PC-9 (cell line): ENCODE measurements around the gene COL6A1. TPM values are rescaled to one million over a fixed set of nuclear protein-coding genes. Genes with fewer than 3 reads are reported as not detected.

Experiments used
- BruUV-seq: library from RNA; stranded (reverse); fragments of 400-500 nt; replicated peaks from 2 replicates; lab custom pipeline; 2021; lab: Mats Ljungman, UMichigan
- CTCF ChIA-PET: fragments of 300-600 bp; sonication (Branson Sonifier 250); formaldehyde crosslinking; loops from one replicate; lab custom pipeline; 2022; ENCODE audit warnings: antibody characterized with exemption; lab: Charles Lee
- POLR2A ChIA-PET: fragments of 300-600 bp; sonication (Branson Sonifier 250); formaldehyde crosslinking; loops from one replicate; lab custom pipeline; 2022; ENCODE audit warnings: antibody characterized with exemption; ENCODE audit not compliant: unreplicated experiment; lab: Charles Lee
- DNase-seq, 2 experiments: peaks; one replicate each; pipeline versions ENCODE4 v3.0.0 to v3.0.0-alpha.2; 2015 to 2022; ENCODE audit warnings: mixed read lengths in 1 of 2
- H2AFZ ChIP-seq: fragments of 200-600 bp; sonication (generic); 2 replicates; pipeline ENCODE4 v1.8.1; 2017; ENCODE audit warnings: antibody characterized with exemption
- H3F3A ChIP-seq: fragments of 200-600 bp; sonication (generic); 2 replicates; pipeline ENCODE4 v1.8.1; 2017; ENCODE audit warnings: antibody characterized with exemption, mild to moderate bottlenecking, low read depth; ENCODE audit not compliant: insufficient read depth
- H3K27ac ChIP-seq: fragments of 200-600 bp; sonication (generic); 2 replicates; pipeline ENCODE4 v1.6.1; 2016; ENCODE audit warnings: mixed run types
- H3K27me3 ChIP-seq: fragments of 200-600 bp; sonication (generic); 2 replicates; pipeline ENCODE4 v1.6.1; 2016; ENCODE audit warnings: low read depth, mixed run types; ENCODE audit not compliant: insufficient read depth
- H3K36me3 ChIP-seq: fragments of 200-600 bp; sonication (generic); 2 replicates; pipeline ENCODE4 v1.6.1; 2016; ENCODE audit warnings: low read depth, mixed run types
- H3K4me1 ChIP-seq: fragments of 200-600 bp; sonication (generic); replicated peaks from 2 replicates; pipeline ENCODE4 v1.6.1; 2016; ENCODE audit warnings: mixed run types; ENCODE audit not compliant: insufficient read depth
- H3K4me2 ChIP-seq: fragments of 200-600 bp; sonication (generic); 2 replicates; pipeline ENCODE4 v1.6.1; 2017; ENCODE audit warnings: mixed run types
- H3K4me3 ChIP-seq: fragments of 200-600 bp; sonication (generic); 2 replicates; pipeline ENCODE4 v1.6.1; 2016; ENCODE audit warnings: mixed run types
- H3K79me2 ChIP-seq: fragments of 200-600 bp; sonication (generic); 2 replicates; pipeline ENCODE4 v1.6.1; 2017; ENCODE audit warnings: low read depth, mixed run types
- H3K9me2 ChIP-seq: fragments of 200-600 bp; sonication (generic); 2 replicates; pipeline ENCODE4 v1.8.1; 2017; ENCODE audit warnings: mild to moderate bottlenecking; ENCODE audit not compliant: insufficient read depth
- H3K9me3 ChIP-seq: fragments of 200-600 bp; sonication (generic); 2 replicates; pipeline ENCODE4 v1.8.1; 2016; ENCODE audit warnings: low read depth; ENCODE audit not compliant: insufficient read depth
- H4K20me1 ChIP-seq: fragments of 200-600 bp; sonication (generic); 2 replicates; pipeline ENCODE4 v1.8.1; 2017; ENCODE audit not compliant: insufficient read depth
- EZH2 ChIP-seq: fragments of 200-600 bp; sonication (generic); IDR thresholded peaks from 2 replicates; pipeline ENCODE4 v1.8.0; 2017; ENCODE audit warnings: antibody characterized with exemption, low read depth
- intact Hi-C: fragments of 100-400 bp; cut with micrococcal nuclease; formaldehyde crosslinking; loops from one replicate; pipeline ENCODE4 v1.10.0; 2022; ENCODE audit not compliant: unreplicated experiment
- total RNA-seq: library from RNA; stranded (reverse); gene quantifications from 2 replicates; pipeline ENCODE4 v1.2.3, GENCODE V29; 2021
- TF ChIP-seq, protein P1 (sequence below): fragments of 200-600 bp; sonication (generic); conservative IDR thresholded peaks from 2 replicates; pipeline ENCODE4 v1.6.1; 2017; ENCODE audit warnings: mixed run types, antibody characterized with exemption, mild to moderate bottlenecking, moderate library complexity

The COL6A1 gene
- total RNA-seq, 1 experiment from 2014 or later = 43.1 TPM

GRCh38 chr21:45997495-45998275, 16.1 kb downstream of the COL6A1 start:
- TF ChIP-seq, protein P1, sequence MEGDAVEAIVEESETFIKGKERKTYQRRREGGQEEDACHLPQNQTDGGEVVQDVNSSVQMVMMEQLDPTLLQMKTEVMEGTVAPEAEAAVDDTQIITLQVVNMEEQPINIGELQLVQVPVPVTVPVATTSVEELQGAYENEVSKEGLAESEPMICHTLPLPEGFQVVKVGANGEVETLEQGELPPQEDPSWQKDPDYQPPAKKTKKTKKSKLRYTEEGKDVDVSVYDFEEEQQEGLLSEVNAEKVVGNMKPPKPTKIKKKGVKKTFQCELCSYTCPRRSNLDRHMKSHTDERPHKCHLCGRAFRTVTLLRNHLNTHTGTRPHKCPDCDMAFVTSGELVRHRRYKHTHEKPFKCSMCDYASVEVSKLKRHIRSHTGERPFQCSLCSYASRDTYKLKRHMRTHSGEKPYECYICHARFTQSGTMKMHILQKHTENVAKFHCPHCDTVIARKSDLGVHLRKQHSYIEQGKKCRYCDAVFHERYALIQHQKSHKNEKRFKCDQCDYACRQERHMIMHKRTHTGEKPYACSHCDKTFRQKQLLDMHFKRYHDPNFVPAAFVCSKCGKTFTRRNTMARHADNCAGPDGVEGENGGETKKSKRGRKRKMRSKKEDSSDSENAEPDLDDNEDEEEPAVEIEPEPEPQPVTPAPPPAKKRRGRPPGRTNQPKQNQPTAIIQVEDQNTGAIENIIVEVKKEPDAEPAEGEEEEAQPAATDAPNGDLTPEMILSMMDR = no peak
- TF ChIP-seq EZH2 = no peak
- Histone ChIP-seq H3F3A (no peaks in the 10 kb centered on the region), H3K4me3 (no peak overlapping the region), H2AFZ (no peak overlapping the region), H3K79me2 (no peaks in the 10 kb centered on the region), H3K36me3 (no peaks in the 10 kb centered on the region), H3K9me2 (no peaks in the 10 kb centered on the region), H3K4me2 (no peak overlapping the region), H3K9me3 (no peaks in the 10 kb centered on the region), H4K20me1 (no peaks in the 10 kb centered on the region), H3K27me3 (no peaks in the 10 kb centered on the region), H3K27ac (no peak overlapping the region), H3K4me1 (peaks cover 15% of the 10 kb centered on the region)
- BruUV-seq = no TSS peak
- POLR2A ChIA-PET = no interaction called here
- CTCF ChIA-PET = no interaction called here
- intact Hi-C loops = no loop called here
- DNase-seq = no peak

- no peak overlapping the region for H3K4me3 ChIP-seq
- DNase-seq = no peak
- no peaks in the 10 kb centered on the region for H3K79me2 ChIP-seq
- intact Hi-C loops = no loop called here
- no peaks in the 10 kb centered on the region for H3K36me3 ChIP-seq
- no peak overlapping the region for H3K4me2 ChIP-seq
- no peak for TF ChIP-seq EZH2
- TF ChIP-seq, protein P1 = no peak
- no peaks in the 10 kb centered on the region for H3K27me3 ChIP-seq
- peaks cover 15% of the 10 kb centered on the region for H3K4me1 ChIP-seq
- no peaks in the 10 kb centered on the region for H3F3A ChIP-seq
- BruUV-seq = no TSS peak
- no peaks in the 10 kb centered on the region for H3K9me3 ChIP-seq
- H3K27ac ChIP-seq = no peak overlapping the region
- CTCF ChIA-PET = no interaction called here
- no peak overlapping the region for H2AFZ ChIP-seq
- H3K9me2 ChIP-seq = no peaks in the 10 kb centered on the region
- POLR2A ChIA-PET = no interaction called here
- no peaks in the 10 kb centered on the region for H4K20me1 ChIP-seq
Measured at GRCh38 chr21:45998276-45998701, 16.7 kb downstream of the COL6A1 start.

- peaks cover 15% of the 10 kb centered on the region for H3K4me1 ChIP-seq
- no TSS peak for BruUV-seq
- ChIA-PET CTCF (no interaction called here), POLR2A (no interaction called here)
- H3F3A ChIP-seq = no peaks in the 10 kb centered on the region
- DNase-seq = no peak
- no peaks in the 10 kb centered on the region for H3K79me2 ChIP-seq
- H4K20me1 ChIP-seq = no peaks in the 10 kb centered on the region
- no peaks in the 10 kb centered on the region for H3K36me3 ChIP-seq
- no peaks in the 10 kb centered on the region for H3K9me3 ChIP-seq
- H3K9me2 ChIP-seq = no peaks in the 10 kb centered on the region
- TF ChIP-seq EZH2 = no peak
- TF ChIP-seq, protein P1 = no peak
- H3K4me3 ChIP-seq = no peak overlapping the region
- no peak overlapping the region for H2AFZ ChIP-seq
- H3K4me2 ChIP-seq = no peak overlapping the region
- no peaks in the 10 kb centered on the region for H3K27me3 ChIP-seq
- intact Hi-C loops = no loop called here
- no peak overlapping the region for H3K27ac ChIP-seq
Measured at GRCh38 chr21:45998871-45999580, 17.5 kb downstream of the COL6A1 start.
